Measurements from ENCODE around the gene HOXC6. TPM values are rescaled to one million over a fixed set of nuclear protein-coding genes. Genes with fewer than 3 reads are reported as not detected.

The HOXC6 gene
- total RNA-seq, 1 donor from 2014 or later, result not detected

DNA sequence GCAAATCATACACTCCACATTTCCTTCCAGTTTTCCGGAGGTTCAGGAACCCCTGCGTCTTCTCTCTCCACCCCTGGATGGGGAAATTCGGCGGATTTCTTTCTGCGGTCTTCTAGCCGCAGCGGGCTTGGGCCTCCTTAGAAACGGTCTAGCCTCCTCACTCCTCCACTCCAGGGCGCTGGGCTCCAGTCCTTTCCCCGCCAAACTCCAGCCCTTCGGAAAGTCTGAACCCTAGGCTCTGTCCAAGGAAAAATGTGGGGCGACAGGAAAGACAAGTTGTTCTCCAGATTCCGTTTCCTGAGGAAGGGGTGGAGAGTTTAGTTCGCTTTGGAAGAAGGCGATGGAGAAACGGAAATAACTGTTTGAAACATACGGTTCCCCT is 44.7 kb upstream of the HOXC6 start:
- H4K20me1 ChIP-seq (ENCODE audit: low read depth), result peaks cover 82% of the 10 kb centered on the region
- H3K27me3 Mint-ChIP-seq (ENCODE audit: insufficient read depth, low read depth), result peaks cover 99% of the 10 kb centered on the region
- H3K4me1 ChIP-seq, result no peaks in the 10 kb centered on the region

DNA sequence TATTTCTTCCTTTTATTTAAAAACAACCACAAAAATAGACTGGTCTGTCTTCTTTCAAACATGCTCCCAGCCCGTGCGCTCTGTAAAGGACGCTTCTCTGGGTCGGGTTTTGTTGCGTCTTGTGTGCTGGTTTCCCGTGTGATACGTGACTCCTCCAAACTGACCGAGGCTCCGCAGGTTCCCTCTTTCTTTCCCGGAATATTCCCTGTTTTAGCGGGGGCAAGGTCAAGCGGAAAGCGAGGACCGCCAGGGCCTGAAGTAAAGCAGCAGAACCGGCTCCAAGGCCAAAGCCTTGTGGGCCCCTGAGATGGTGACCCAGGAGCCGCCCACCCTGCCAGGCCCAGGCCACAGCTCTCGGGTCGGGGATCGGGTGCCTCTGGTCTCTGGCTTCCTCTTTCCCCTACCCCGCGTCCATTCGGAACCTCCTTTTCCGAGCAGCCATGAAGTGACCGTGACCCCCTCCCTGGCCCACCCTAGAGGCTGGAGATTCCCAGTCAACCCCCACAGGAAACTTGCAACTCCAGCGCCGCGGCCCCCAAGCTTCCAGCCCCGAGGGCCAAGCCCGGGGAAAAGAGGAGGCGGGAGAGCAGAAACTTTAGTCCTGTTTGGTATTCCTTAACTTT is 44.2 kb upstream of the HOXC6 start:
- peaks cover 100% of the 10 kb centered on the region for H3K27me3 ChIP-seq
- H3K4me1 ChIP-seq, result no peaks in the 10 kb centered on the region
- H3K27ac Mint-ChIP-seq, result no peak overlapping the region
- H3K4me3 ChIP-seq, result no peak overlapping the region
- H3F3A ChIP-seq (ENCODE audit: low read depth), result no peaks in the 10 kb centered on the region
- no peak overlapping the region for H3K4me2 ChIP-seq
- H3K9ac ChIP-seq, result no peak overlapping the region
- peaks cover 82% of the 10 kb centered on the region for H4K20me1 ChIP-seq (ENCODE audit: low read depth)
- no peaks in the 10 kb centered on the region for H3K79me2 ChIP-seq (ENCODE audit: low read depth)
- H3K9me3 Mint-ChIP-seq, result peaks cover 6% of the 10 kb centered on the region
- no peak for DNase-seq (ENCODE audit: low spot score)
- no peaks in the 10 kb centered on the region for H3K36me3 Mint-ChIP-seq
- no peaks in the 10 kb centered on the region for H3K36me3 ChIP-seq
- H3K27me3 Mint-ChIP-seq (ENCODE audit: insufficient read depth, low read depth), result peaks cover 99% of the 10 kb centered on the region
- no peak overlapping the region for H2AFZ ChIP-seq (replicated peaks)
- H3K4me3 Mint-ChIP-seq, result no peak overlapping the region
- no peaks in the 10 kb centered on the region for H3K4me1 Mint-ChIP-seq
- H3K27ac ChIP-seq, result no peak overlapping the region
- no peaks in the 10 kb centered on the region for H3K9me3 ChIP-seq (ENCODE audit: low read depth)
- TF ChIP-seq EZH2phosphoT487 (IDR thresholded peaks at IDR 0.05) (peak; percentile 82), EZH2 (IDR thresholded peaks at IDR 0.05) (peak; percentile 88), CTCF (IDR thresholded peaks at IDR 0.05) (no peak)

More for the DNA sequence above, 44.7 kb upstream of the HOXC6 start:
- H3K36me3 ChIP-seq, result no peaks in the 10 kb centered on the region
- no peaks in the 10 kb centered on the region for H3K79me2 ChIP-seq (ENCODE audit: low read depth)
- Mint-ChIP-seq H3K27ac (no peak overlapping the region), H3K36me3 (no peaks in the 10 kb centered on the region), H3K4me1 (no peaks in the 10 kb centered on the region), H3K4me3 (peak overlapping the region; percentile 27), H3K9me3 (peaks cover 6% of the 10 kb centered on the region)
- no peaks in the 10 kb centered on the region for H3K9me3 ChIP-seq (ENCODE audit: low read depth)
- H3K4me3 ChIP-seq, result no peak overlapping the region
- no peak for TF ChIP-seq CTCF (IDR thresholded peaks at IDR 0.05)
- TF ChIP-seq EZH2 (IDR thresholded peaks at IDR 0.05), result peak; percentile 96
- no peak for TF ChIP-seq EZH2phosphoT487 (IDR thresholded peaks at IDR 0.05)
- H3K27ac ChIP-seq, result no peak overlapping the region
- no peak overlapping the region for H3K4me2 ChIP-seq
- H3K27me3 ChIP-seq, result peaks cover 100% of the 10 kb centered on the region
- H3K9ac ChIP-seq, result no peak overlapping the region
- DNase-seq (ENCODE audit: low spot score), result no peak
- no peaks in the 10 kb centered on the region for H3F3A ChIP-seq (ENCODE audit: low read depth)
- no peak overlapping the region for H2AFZ ChIP-seq (replicated peaks)

GRCh38 chr12:53984901-53985691 is 43.1 kb upstream of the HOXC6 start, which contains the start of gene HOXC10:
Gene HOXC10, plus strand, starts transcription at chr12:53985146. Its CDS starts 114 bp downstream, at chr12:53985260.
- peaks cover 100% of the 10 kb centered on the region for H3K27me3 ChIP-seq
- Mint-ChIP-seq H3K27me3 (ENCODE audit: insufficient read depth, low read depth) (peaks cover 99% of the 10 kb centered on the region), H3K9me3 (peaks cover 9% of the 10 kb centered on the region), H3K4me3 (no peak within 1 kb of the TSS), H3K36me3 (no peaks in the 10 kb centered on the region), H3K4me1 (no peaks in the 10 kb centered on the region), H3K27ac (no peak within 1 kb of the TSS)
- no peaks in the 10 kb centered on the region for H3K4me1 ChIP-seq
- H3K9me3 ChIP-seq (ENCODE audit: low read depth), result no peaks in the 10 kb centered on the region
- H3F3A ChIP-seq (ENCODE audit: low read depth), result no peaks in the 10 kb centered on the region
- DNase-seq (ENCODE audit: low spot score), result peak; percentile 73
- H3K79me2 ChIP-seq (ENCODE audit: low read depth), result no peaks in the 10 kb centered on the region
- H3K27ac ChIP-seq, result no peak within 1 kb of the TSS
- peak; percentile 55 for TF ChIP-seq CTCF (IDR thresholded peaks at IDR 0.05)
- TF ChIP-seq EZH2phosphoT487 (IDR thresholded peaks at IDR 0.05), result no peak
- no peak for TF ChIP-seq EZH2 (IDR thresholded peaks at IDR 0.05)
- no peak within 1 kb of the TSS for H3K9ac ChIP-seq
- H3K4me2 ChIP-seq, result no peak within 1 kb of the TSS
- H3K4me3 ChIP-seq, result no peak within 1 kb of the TSS
- no peaks in the 10 kb centered on the region for H3K36me3 ChIP-seq
- H4K20me1 ChIP-seq (ENCODE audit: low read depth), result peaks cover 86% of the 10 kb centered on the region
- no peak within 1 kb of the TSS for H2AFZ ChIP-seq (replicated peaks)
